ENCODE measurements around the gene CCDC69.
"Not testable (repeated sequence)": the region's sequence is repeated elsewhere in the genome, so short reads cannot be mapped to it uniquely, and the experiment has no call there.

CCDC69 gene

GRCh38 chr5:151192626-151193025 lies 31.3 kb downstream of the CCDC69 start:
- DNase-seq (ENCODE audit: low spot score): no peak

GRCh38 chr5:151191661-151192060 lies 32.2 kb downstream of the CCDC69 start:
- DNase-seq (ENCODE audit: low spot score): no peak

- DNase-seq (ENCODE audit: low spot score): no peak
Measured at GRCh38 chr5:151189151-151189550, 34.7 kb downstream of the CCDC69 start.

- no peak for DNase-seq (ENCODE audit: low spot score)
Measured at GRCh38 chr5:151186538-151186937, 37.4 kb downstream of the CCDC69 start.

GRCh38 chr5:151186052-151186451 lies 37.8 kb downstream of the CCDC69 start:
- DNase-seq (ENCODE audit: low spot score): no peak

- no peak for DNase-seq (ENCODE audit: low spot score)
Measured at GRCh38 chr5:151184316-151185042, 39.4 kb downstream of the CCDC69 start.

- no peak for DNase-seq (ENCODE audit: low spot score)
Measured at GRCh38 chr5:151183456-151184245, 40.2 kb downstream of the CCDC69 start.

- no peak for DNase-seq (ENCODE audit: low spot score)
Measured at GRCh38 chr5:151182976-151183375, 40.9 kb downstream of the CCDC69 start.

- DNase-seq (ENCODE audit: low spot score): no peak
Measured at GRCh38 chr5:151182524-151182900, 41.4 kb downstream of the CCDC69 start.

- DNase-seq (ENCODE audit: low spot score): no peak
Measured at GRCh38 chr5:151181818-151182523, 41.9 kb downstream of the CCDC69 start.

GRCh38 chr5:151180291-151180690 lies 43.6 kb downstream of the CCDC69 start:
- no peak for DNase-seq (ENCODE audit: low spot score)

GRCh38 chr5:151179489-151179840 lies 44.4 kb downstream of the CCDC69 start:
- no peak for DNase-seq (ENCODE audit: low spot score)

GRCh38 chr5:151178777-151179488 lies 45.0 kb downstream of the CCDC69 start:
- DNase-seq (ENCODE audit: low spot score): no peak

- DNase-seq (ENCODE audit: low spot score): no peak
Measured at GRCh38 chr5:151178372-151178771, 45.5 kb downstream of the CCDC69 start.

- not testable (repeated sequence) for DNase-seq (ENCODE audit: low spot score)
Measured at GRCh38 chr5:151176268-151176667, 47.6 kb downstream of the CCDC69 start.

- no peak for DNase-seq (ENCODE audit: low spot score)
Measured at GRCh38 chr5:151174612-151175101, 49.2 kb downstream of the CCDC69 start.

GRCh38 chr5:151173711-151174611 lies 49.9 kb downstream of the CCDC69 start:
- DNase-seq (ENCODE audit: low spot score): no peak

- DNase-seq (ENCODE audit: low spot score): no peak
Measured at GRCh38 chr5:151171529-151171928, 52.4 kb downstream of the CCDC69 start.

- no peak for DNase-seq (ENCODE audit: low spot score)
Measured at GRCh38 chr5:151168602-151169344, 55.1 kb downstream of the CCDC69 start.

GRCh38 chr5:151167022-151167421 lies 56.9 kb downstream of the CCDC69 start:
- DNase-seq (ENCODE audit: low spot score): no peak
